GM23338 (cell line): ENCODE data around the gene APLN. TPM values are rescaled to one million over a fixed set of nuclear protein-coding genes. Genes with fewer than 3 reads are reported as not detected.
A peak's percentile ranks its signal among the peaks of the same experiment; 100 is the strongest.

Experiments
- ATAC-seq: fragments of 200-7000 bp; cut with Tn5 transposase; 3 replicates; pipeline ENCODE4 v1.9.1; 2020
- DNase-seq: peaks from one replicate; pipeline ENCODE4 v3.0.0-alpha.2; 2015; ENCODE audit warnings: low spot score
- H2AFZ ChIP-seq: fragments of 200-600 bp; sonication (generic); 2 replicates; pipeline ENCODE4 v1.8.0; 2016; ENCODE audit warnings: antibody characterized with exemption, mild to moderate bottlenecking, moderate library complexity
- H3F3A ChIP-seq: fragments of 200-600 bp; sonication (generic); replicated peaks from 2 replicates; pipeline ENCODE4 v1.8.0; 2017; ENCODE audit warnings: antibody characterized with exemption, mixed run types, low read depth
- H3K27ac ChIP-seq: fragments of 200-600 bp; sonication (generic); 2 replicates; pipeline ENCODE4 v1.6.1; 2016; ENCODE audit warnings: low read depth
- H3K27me3 ChIP-seq: fragments of 200-600 bp; sonication (generic); 2 replicates; pipeline ENCODE4 v1.8.0; 2016; ENCODE audit warnings: mild to moderate bottlenecking, mixed run types, moderate library complexity; ENCODE audit not compliant: insufficient read depth
- H3K36me3 ChIP-seq: fragments of 200-600 bp; sonication (generic); 2 replicates; pipeline ENCODE4 v1.8.0; 2016; ENCODE audit warnings: mild to moderate bottlenecking; ENCODE audit not compliant: insufficient read depth
- H3K4me1 ChIP-seq: fragments of 200-600 bp; sonication (generic); 2 replicates; pipeline ENCODE4 v1.8.0; 2016; ENCODE audit warnings: mild to moderate bottlenecking, moderate library complexity; ENCODE audit not compliant: insufficient read depth
- H3K4me2 ChIP-seq: fragments of 200-600 bp; sonication (generic); 2 replicates; pipeline ENCODE4 v1.7.1; 2017; ENCODE audit warnings: mixed run types
- H3K4me3 ChIP-seq: fragments of 200-600 bp; sonication (generic); 2 replicates; pipeline ENCODE4 v1.6.1; 2016; ENCODE audit warnings: mixed run types
- H3K79me2 ChIP-seq: fragments of 200-600 bp; sonication (generic); replicated peaks from 2 replicates; pipeline ENCODE4 v1.8.0; 2017; ENCODE audit warnings: mild to moderate bottlenecking; ENCODE audit not compliant: insufficient read depth
- H3K9me2 ChIP-seq: fragments of 200-600 bp; sonication (generic); 2 replicates; pipeline ENCODE4 v1.8.0; 2017; ENCODE audit not compliant: insufficient read depth
- H4K20me1 ChIP-seq: fragments of 200-600 bp; sonication (generic); replicated peaks from 2 replicates; pipeline ENCODE4 v1.8.0; 2017; ENCODE audit warnings: mild to moderate bottlenecking; ENCODE audit not compliant: insufficient read depth
- H3K27ac Mint-ChIP-seq: 2 replicates; pipeline ENCODE4 v1.8.0; 2020; ENCODE audit warnings: inconsistent platforms, mild to moderate bottlenecking, moderate library complexity, mixed read lengths
- H3K27me3 Mint-ChIP-seq: 3 replicates; pipeline ENCODE4 v1.8.0; 2022; ENCODE audit warnings: low read depth, mild to moderate bottlenecking, moderate library complexity, mixed read lengths, inconsistent platforms; ENCODE audit not compliant: insufficient read depth, poor library complexity
- H3K36me3 Mint-ChIP-seq: 3 replicates; pipeline ENCODE4 v1.8.0; 2021; ENCODE audit warnings: low read depth, mild to moderate bottlenecking, inconsistent platforms, moderate library complexity, mixed read lengths
- H3K4me1 Mint-ChIP-seq: 3 replicates; pipeline ENCODE4 v1.8.0; 2020; ENCODE audit warnings: mild to moderate bottlenecking, inconsistent platforms, mixed read lengths
- H3K4me3 Mint-ChIP-seq: 3 replicates; pipeline ENCODE4 v1.8.0; 2021; ENCODE audit warnings: moderate library complexity, mild to moderate bottlenecking, inconsistent platforms, mixed read lengths
- H3K9me3 Mint-ChIP-seq: 3 replicates; pipeline ENCODE4 v1.8.0; 2020; ENCODE audit warnings: moderate library complexity, mild to moderate bottlenecking, inconsistent platforms, mixed read lengths
- CTCF ChIP-seq, 2 experiments: fragments of 200-600 bp in 1 of 2; sonication (generic) in 1 of 2; conservative IDR thresholded peaks; 2 replicates each; pipeline versions ENCODE4 v1.5.1 to v1.6.1; 2016 to 2017; ENCODE audit warnings: antibody characterized with exemption in 2 of 2, low read depth in 2 of 2, mild to moderate bottlenecking in 2 of 2, moderate library complexity in 1 of 2
- ETS1 ChIP-seq: IDR thresholded peaks from 2 replicates; pipeline ENCODE4 v1.6.1; 2016; ENCODE audit warnings: antibody characterized with exemption
- EZH2 ChIP-seq: fragments of 200-600 bp; sonication (generic); IDR thresholded peaks from one replicate; pipeline ENCODE4 v1.8.0; 2017; ENCODE audit warnings: antibody characterized with exemption, mild to moderate bottlenecking, low read depth; ENCODE audit not compliant: unreplicated experiment
- POLR2AphosphoS5 ChIP-seq: IDR thresholded peaks from 2 replicates; pipeline ENCODE4 v1.6.1; 2016; ENCODE audit warnings: antibody characterized with exemption, low read depth
- ZNF462 ChIP-seq: fragments of 250-450 bp; sonication (Bioruptor Pico); IDR thresholded peaks from 2 replicates; pipeline ENCODE4 v1.5.0; 2020; ENCODE audit warnings: mild to moderate bottlenecking, moderate library complexity
- polyA plus RNA-seq: library from polyadenylated mRNA; unstranded; fragments of >200 nt; fragmentation: Nextera tagmentation; extraction: Ambion mirVana; gene quantifications from 2 replicates; pipeline ENCODE4 v1.2.1, GENCODE V29; 2016
- total RNA-seq: library from RNA; depleted of rRNA; stranded (reverse); fragments of >200 nt; shearing (Covaris generic); gene quantifications from 2 replicates; pipeline ENCODE4 v1.2.3, GENCODE V29; 2014

Gene APLN
- total and polyA plus RNA-seq, 2 experiments from 2014 or later, result 0.49 to 0.60 TPM

GRCh38 chrX:129679901-129680300, 25.1 kb upstream of the APLN start (continued):
- TF ChIP-seq CTCF (conservative IDR thresholded peaks at IDR 0.05; ENCODE audit: low read depth in 2 of 2), result no peak

DNA sequence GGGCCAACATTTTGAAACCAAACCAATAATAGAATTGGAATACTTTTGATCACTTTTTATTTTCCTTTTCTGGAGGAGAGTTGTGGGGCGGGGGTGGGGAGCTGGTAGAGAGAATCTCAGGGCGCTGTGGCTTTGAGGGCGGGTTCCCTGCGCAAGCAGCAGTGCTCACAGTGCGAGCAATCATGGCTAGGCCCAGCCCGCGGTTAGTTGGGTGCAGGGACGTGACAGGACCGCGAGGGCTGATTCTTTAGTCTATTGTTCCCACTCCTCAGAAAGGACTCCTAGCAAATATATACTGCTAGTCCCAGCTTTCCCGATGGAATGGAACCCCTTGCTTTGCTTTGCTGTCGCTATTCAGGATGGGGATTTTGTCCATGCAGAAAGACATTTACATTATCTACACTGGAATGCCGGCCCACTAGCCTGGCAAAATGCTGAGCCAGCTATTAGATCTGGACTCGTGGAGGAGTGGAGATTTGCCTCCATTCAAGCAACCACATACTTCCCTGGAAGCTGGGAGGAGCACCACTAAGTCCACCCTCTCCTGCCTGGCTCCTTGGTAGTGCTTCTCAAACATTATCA, 23.9 kb upstream of the APLN start:
- peaks cover 4% of the 10 kb centered on the region; the same call in 2 of the 3 replicates for H3K4me1 Mint-ChIP-seq
- DNase-seq (peak; percentile 21), ATAC-seq (peak; percentile 59)
- peak overlapping the region; percentile 66; the same call in 1 of the 2 replicates for H2AFZ ChIP-seq
- peak overlapping the region; percentile 51 for H3K4me3 ChIP-seq
- H3K4me1 ChIP-seq, result no peaks in the 10 kb centered on the region; the same call in 1 of the 2 replicates
- H3K9me3 Mint-ChIP-seq, result no peaks in the 10 kb centered on the region
- H3K36me3 Mint-ChIP-seq, result no peaks in the 10 kb centered on the region
- no peaks in the 10 kb centered on the region for H4K20me1 ChIP-seq
- no peaks in the 10 kb centered on the region for H3K36me3 ChIP-seq
- H3K27me3 ChIP-seq, result peaks cover 18% of the 10 kb centered on the region
- TF ChIP-seq POLR2AphosphoS5 (no peak), ETS1 (no peak), ZNF462 (no peak), EZH2 (no peak)
- H3K9me2 ChIP-seq, result no peaks in the 10 kb centered on the region
- H3F3A ChIP-seq, result no peaks in the 10 kb centered on the region
- H3K27ac Mint-ChIP-seq, result no peak overlapping the region
- H3K4me3 Mint-ChIP-seq, result peak overlapping the region; percentile 48
- no peak overlapping the region for H3K27ac ChIP-seq
- no peaks in the 10 kb centered on the region for H3K79me2 ChIP-seq
- H3K27me3 Mint-ChIP-seq, result peaks cover 7% of the 10 kb centered on the region
- H3K4me2 ChIP-seq, result peak overlapping the region; percentile 75
